GM21723 (cell line): ENCODE measurements around the gene XYLT2.
A peak's percentile ranks its signal among the peaks of the same experiment; 100 is the strongest.
"Not testable (repeated sequence)": the region's sequence is repeated elsewhere in the genome, so short reads cannot be mapped to it uniquely, and the experiment has no call there.

ENCODE experiments used
- ATAC-seq: cut with Tn5 transposase; IDR thresholded peaks from one replicate; pipeline ENCODE4 v1.9.1; 2021; ENCODE audit warnings: mild to moderate bottlenecking, moderate library complexity; ENCODE audit not compliant: unreplicated experiment

The XYLT2 gene

DNA sequence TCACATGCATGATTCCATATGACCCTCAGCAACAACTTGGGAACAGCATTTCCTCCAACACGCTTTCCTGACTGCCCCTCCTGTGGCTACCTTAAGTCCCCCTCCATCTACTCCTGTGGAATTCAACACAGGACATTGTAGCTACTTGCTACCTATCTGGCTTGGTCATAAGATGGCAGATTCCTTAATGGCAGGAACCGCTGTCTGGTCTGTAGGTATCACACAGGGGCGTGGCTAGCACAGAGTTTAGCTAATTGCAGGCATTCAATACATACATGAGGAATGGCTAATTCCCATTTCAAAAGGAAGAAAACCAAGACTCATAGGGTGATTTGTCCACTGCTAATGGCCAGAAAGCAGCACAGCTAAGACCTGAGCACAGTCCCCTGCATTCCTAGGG is 42.8 kb downstream of the XYLT2 start:
- no peak for ATAC-seq

GRCh38 chr17:50389534-50389933 is 43.6 kb downstream of the XYLT2 start:
- ATAC-seq: no peak

- ATAC-seq: no peak
Measured at GRCh38 chr17:50392621-50393020, 46.7 kb downstream of the XYLT2 start.

DNA sequence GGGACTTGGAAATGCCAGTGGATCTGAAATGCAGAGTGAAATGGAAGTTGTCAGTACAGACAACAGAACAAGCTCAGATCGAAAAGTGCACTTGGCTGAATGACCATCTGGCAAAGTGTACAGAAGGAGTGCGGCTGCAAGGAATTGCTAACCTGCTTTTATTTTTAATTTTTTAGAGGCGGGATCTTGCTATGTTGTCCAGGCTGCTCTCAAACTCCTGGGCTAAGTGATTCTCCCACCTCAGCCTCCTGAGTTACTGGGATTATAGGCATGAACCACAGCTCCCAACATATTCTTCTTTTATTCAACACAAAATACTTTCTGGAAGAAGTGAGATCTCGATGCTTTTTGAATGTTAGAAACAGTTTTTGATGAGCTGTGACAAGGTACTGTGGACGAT is 47.8 kb downstream of the XYLT2 start:
- no peak for ATAC-seq

DNA sequence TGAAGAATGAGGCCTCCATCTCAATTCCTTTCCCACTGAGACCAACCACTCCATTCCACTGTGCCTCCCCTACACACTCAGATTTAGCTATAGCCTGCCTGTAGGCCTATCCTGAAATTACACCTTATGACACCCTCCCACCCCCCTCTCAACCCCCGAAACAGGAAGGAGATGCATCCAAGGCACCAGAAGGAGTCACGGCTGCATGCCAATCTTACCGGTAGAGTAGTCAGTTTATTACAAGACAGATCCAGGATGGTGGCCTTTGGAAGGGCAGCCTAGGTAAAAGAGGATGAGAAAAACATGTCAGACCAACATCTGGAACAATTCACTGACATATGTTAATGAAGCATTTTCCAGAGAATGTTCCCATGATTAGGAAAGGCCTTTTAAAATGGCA is 48.8 kb downstream of the XYLT2 start:
- ATAC-seq: no peak

DNA sequence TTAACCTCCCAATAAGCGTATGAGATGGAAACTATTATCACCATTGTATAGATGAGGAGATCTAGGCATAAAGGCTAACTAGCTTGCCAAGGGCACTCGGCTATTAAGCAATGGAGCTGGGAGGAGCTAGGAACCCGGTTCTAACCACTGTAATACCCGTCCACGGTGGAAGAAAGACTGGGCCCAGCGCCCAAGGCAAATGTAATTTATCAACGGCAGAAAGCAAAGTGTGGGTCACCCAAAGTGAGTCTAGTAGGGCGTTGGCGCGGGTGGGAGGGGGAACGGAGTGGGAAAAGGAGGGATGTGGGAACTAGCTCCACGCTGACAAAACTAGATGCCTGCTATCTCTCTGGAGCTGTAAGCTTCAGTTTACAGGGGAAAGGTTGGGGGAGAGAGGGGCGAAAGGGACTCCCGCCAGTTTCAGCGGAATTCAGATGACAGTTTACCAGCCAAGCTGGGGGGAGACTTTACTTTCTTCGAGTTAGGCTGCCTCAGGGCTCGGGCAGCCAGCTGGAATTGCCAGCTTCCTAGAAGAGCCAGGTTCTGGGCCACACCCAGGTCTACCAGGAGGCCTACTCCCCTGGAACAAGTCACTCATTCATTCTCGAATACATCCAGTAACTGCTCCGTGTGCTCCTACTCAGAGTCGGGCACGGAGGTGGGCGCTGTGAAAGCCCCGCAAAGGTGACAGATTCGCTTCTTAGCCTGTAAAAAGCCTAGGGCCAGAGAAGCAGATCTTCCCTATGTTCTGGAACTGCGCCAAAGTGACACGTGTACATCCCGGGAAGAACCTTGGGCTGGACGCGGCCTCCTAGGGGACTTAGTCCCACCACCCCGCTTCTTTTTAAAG is 50.6 kb downstream of the XYLT2 start:
- ATAC-seq: no peak

GRCh38 chr17:50397111-50397918 is 51.4 kb downstream of the XYLT2 start, which contains the start of gene LRRC59:
LRRC59 (minus strand) TSS chr17:50397523; CDS start chr17:50397317, 206 bp downstream.
- ATAC-seq: peak; percentile 94

DNA sequence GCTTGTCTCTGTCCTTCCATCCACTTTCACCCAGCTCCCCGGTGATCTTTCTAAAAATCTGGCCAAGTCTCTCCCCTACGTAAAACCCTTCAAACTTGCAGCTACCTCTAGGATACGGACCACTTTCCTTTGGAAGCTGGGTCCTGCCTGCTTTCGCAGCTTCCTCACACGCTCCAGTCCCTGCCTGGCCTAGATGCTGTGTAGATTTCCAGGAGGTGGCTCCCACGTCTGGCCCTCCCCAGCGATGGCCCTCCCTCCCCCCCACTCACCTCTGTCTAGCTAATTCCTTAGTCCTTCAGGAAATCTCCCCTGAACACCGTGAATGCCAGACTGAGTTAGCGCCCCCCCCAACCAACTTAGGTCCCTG is 52.0 kb downstream of the XYLT2 start:
- ATAC-seq: no peak

DNA sequence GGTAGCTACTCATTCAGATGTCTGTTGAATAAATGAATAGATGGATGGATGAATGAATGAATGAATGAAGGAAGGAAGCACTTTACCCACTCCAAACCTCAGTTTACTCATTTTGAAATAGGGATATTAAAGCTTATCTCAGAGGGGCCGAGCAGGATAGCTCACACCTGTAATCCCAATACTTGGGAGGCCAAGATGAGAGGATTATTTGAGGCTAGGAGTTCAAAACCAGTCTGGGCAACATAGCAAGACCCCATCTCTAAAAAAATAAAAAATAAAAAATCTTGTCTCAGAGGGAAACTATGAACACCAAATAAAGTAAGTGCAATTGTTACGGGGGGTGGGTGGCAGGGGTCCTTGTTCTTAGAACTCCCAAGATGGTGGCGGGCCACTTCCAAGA is 52.7 kb downstream of the XYLT2 start:
- not testable (repeated sequence) for ATAC-seq

GRCh38 chr17:50399591-50399990 is 53.7 kb downstream of the XYLT2 start:
- not testable (repeated sequence) for ATAC-seq

GRCh38 chr17:50405351-50405750 is 59.4 kb downstream of the XYLT2 start:
- not testable (repeated sequence) for ATAC-seq

DNA sequence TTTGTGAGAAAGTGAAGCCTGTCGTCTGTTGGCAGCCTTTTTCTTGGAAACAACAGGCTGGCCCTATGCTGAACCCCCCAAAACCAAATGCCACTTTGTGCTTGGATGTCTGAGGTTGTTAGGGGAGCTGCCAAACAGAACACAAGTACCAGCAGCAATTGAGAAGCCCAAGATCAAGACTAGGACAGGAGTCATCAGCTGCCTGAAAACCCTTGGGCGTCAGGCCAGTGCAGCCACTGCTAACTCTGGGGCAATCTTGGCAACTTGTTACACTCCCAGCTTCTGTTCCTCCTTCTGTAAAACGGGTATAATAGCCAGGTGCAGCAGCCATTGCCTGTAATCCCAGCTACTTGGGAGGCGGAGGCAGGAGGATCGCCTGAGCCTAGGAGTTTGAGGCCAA is 60.7 kb downstream of the XYLT2 start:
- no peak for ATAC-seq

DNA sequence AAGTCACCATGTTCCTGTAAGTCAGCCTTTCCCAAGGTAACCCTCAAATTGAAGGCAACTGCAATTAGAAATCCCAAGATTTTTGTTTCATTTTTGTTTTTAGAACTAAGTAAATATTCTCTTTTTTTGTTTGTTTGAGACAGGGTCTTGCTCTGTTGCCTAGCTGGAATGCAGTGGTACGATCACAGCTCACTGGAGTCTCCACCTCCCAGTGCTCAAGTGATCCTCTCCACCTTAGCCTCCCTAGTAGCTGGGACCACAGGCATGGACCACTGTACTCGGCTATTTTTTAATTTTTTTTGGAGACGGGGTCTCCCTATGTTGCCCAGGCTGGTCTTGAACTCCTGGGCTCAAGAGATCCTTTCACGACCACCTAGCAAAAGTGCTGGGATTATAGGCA is 62.0 kb downstream of the XYLT2 start:
- no peak for ATAC-seq
